Measurements from ENCODE around the gene DNAJB9. TPM values are rescaled to one million over a fixed set of nuclear protein-coding genes. Genes with fewer than 3 reads are reported as not detected.

The DNAJB9 gene
- total RNA-seq, 2 donors from 2014 or later = 26.0 to 55.8 TPM

DNA sequence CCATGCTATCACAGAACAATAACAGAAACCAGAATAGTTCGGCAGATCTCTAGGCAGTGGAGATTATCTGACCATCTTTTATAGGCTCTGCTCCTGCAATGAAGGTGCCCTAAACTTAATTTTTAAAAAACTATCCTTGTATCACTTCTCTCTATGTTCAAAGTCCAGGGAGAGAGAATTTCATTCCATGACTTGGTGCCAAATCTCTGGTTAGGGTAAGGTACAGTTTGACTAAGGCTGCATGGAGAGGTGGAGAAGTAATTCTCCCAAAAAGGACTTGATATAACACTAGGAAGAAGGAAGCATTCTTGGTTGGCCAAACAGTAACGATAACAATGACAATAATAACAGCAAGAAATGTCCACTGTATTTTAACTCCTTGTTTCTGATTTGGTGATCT lies 40.0 kb downstream of the DNAJB9 start:
- TF ChIP-seq, protein P1, sequence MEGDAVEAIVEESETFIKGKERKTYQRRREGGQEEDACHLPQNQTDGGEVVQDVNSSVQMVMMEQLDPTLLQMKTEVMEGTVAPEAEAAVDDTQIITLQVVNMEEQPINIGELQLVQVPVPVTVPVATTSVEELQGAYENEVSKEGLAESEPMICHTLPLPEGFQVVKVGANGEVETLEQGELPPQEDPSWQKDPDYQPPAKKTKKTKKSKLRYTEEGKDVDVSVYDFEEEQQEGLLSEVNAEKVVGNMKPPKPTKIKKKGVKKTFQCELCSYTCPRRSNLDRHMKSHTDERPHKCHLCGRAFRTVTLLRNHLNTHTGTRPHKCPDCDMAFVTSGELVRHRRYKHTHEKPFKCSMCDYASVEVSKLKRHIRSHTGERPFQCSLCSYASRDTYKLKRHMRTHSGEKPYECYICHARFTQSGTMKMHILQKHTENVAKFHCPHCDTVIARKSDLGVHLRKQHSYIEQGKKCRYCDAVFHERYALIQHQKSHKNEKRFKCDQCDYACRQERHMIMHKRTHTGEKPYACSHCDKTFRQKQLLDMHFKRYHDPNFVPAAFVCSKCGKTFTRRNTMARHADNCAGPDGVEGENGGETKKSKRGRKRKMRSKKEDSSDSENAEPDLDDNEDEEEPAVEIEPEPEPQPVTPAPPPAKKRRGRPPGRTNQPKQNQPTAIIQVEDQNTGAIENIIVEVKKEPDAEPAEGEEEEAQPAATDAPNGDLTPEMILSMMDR (IDR thresholded peaks at IDR 0.05) = no peak
- no peak for TF ChIP-seq POLR2A (IDR thresholded peaks at IDR 0.05)
- Histone ChIP-seq H3K4me1 (peaks cover 12% of the 10 kb centered on the region), H3K4me3 (no peak overlapping the region), H3K36me3 (replicated peaks in 1 of 2; ENCODE audit: insufficient read depth in 1 of 2, low read depth in 2 of 2) (no peaks in the 10 kb centered on the region), H3K9me3 (no peaks in the 10 kb centered on the region), H3K27me3 (no peaks in the 10 kb centered on the region), H3K27ac (no peak overlapping the region)
- ATAC-seq (no peak), DNase-seq (no peak)
- intact Hi-C loops (cut with DNase I) = no loop called here
- 55 to 71% methylated on average over 2 of the region's 2 CpGs for WGBS, 2 donors

DNA sequence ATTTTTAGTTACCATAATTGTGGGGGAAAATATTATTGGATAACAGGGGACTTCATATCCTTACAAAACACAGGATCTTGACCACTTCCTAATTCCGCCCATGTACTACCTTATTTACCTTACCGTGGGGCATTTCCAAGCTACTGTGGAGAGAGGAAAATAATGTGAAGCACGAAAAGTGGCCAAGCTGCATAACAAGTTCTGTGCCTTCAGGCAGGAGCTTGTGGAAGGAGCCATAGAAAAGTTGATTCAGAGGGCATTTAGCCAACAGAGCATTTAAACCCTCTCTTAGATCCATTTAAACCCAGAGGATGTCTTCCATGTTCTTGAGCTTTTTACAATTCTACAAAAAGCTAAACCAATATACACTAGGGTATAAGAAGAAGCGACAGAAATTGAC lies 41.6 kb downstream of the DNAJB9 start:
- peaks cover 12% of the 10 kb centered on the region for H3K4me1 ChIP-seq
- intact Hi-C loops (cut with DNase I) = no loop called here

DNA sequence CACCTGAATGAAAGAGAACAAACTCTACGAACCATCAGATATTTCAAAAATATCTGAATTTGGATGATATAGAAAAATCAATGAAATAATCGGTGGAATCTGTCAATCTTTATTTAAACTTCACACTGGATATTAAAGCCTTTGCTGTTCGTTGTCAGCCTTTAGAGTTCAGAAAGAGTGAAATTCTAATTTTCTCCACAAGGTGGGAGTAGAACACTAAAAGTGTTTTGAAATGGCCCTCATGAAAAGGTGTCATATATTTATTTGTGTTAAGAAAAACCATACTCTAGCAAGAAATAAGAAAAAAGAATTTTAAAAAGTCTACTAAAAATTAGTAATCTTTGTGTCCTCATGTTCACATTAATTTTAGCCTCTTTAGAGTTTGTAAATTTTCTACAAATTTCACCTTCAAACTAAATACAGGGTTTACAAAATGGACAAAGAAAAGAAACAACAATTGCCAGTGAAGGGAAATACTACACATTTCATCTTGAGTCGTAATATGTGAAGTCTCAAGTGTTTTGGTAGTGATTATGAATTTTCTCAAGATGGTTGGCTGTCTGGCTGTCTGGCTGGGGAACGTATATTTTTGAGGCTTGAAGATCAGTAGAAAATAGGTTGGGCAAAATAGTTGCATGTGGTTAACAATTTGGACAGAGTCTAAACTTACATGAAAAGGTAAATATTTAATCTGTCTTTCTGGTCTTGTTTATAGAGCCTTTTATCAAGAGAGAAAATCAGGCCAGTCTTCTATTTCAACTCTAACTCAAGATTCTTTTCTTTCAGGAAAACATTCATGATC lies 43.7 kb downstream of the DNAJB9 start:
- no peaks in the 10 kb centered on the region for H3K9me3 ChIP-seq
- intact Hi-C loops (cut with DNase I) = no loop called here
- no peaks in the 10 kb centered on the region for H3K27me3 ChIP-seq
- DNase-seq = no peak
- H3K36me3 ChIP-seq (replicated peaks in 1 of 2; ENCODE audit: insufficient read depth in 1 of 2, low read depth in 2 of 2) = no peaks in the 10 kb centered on the region
- WGBS, 2 donors = 8% methylated on average over 5 of the region's 5 CpGs
- no peak for TF ChIP-seq POLR2A (IDR thresholded peaks at IDR 0.05)
- TF ChIP-seq, protein P1 (IDR thresholded peaks at IDR 0.05) = peak; percentile 52 to 85 (median 79)
- H3K27ac ChIP-seq = peak overlapping the region in 1 of 4 donors; percentile 23
- H3K4me3 ChIP-seq = no peak overlapping the region
- ATAC-seq = peak; percentile 74
- H3K4me1 ChIP-seq = peaks cover 12% of the 10 kb centered on the region

More for the DNA sequence above, 41.6 kb downstream of the DNAJB9 start:
- no peak overlapping the region for H3K4me3 ChIP-seq
- H3K27me3 ChIP-seq = no peaks in the 10 kb centered on the region
- DNase-seq = no peak
- H3K27ac ChIP-seq = no peak overlapping the region
- no peak for ATAC-seq
- H3K36me3 ChIP-seq (replicated peaks in 1 of 2; ENCODE audit: insufficient read depth in 1 of 2, low read depth in 2 of 2) = no peaks in the 10 kb centered on the region
- no peak for TF ChIP-seq POLR2A (IDR thresholded peaks at IDR 0.05)
- TF ChIP-seq, protein P1 (IDR thresholded peaks at IDR 0.05) = no peak
- no peaks in the 10 kb centered on the region for H3K9me3 ChIP-seq
- WGBS, 2 donors = 61 to 64% methylated on average over 4 of the region's 4 CpGs

DNA sequence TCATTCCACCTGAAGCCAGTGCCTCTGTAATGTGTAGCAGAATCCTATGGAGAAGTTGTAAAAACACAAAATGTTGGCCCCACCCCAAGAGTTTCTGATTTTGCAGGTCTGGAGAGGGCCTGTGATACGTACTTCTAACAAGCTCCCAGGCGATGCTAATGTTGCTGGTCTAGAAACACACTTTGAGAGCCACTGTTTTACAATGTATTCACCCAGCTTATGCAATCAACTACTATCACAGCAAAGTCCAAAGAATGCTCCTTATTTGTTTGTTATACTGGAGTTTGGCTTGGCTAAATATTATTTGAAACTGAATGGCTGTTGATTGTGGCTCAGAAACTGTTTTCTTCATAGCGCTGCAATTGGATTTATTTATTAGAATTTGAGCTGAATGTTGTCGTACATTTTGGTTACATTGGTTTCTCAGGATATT lies 44.3 kb downstream of the DNAJB9 start:
- no peak for TF ChIP-seq POLR2A (IDR thresholded peaks at IDR 0.05)
- TF ChIP-seq, protein P1 (IDR thresholded peaks at IDR 0.05) = no peak
- H3K27ac ChIP-seq = no peak overlapping the region
- H3K4me1 ChIP-seq = peaks cover 12% of the 10 kb centered on the region
- intact Hi-C loops (cut with DNase I) = no loop called here
- no peak overlapping the region for H3K4me3 ChIP-seq
- DNase-seq (peak in 2 of 4 donors; percentile 3 to 17), ATAC-seq (no peak)
- 60% methylated on average over 4 of the region's 4 CpGs for WGBS, 2 donors
- no peaks in the 10 kb centered on the region for H3K36me3 ChIP-seq (replicated peaks in 1 of 2; ENCODE audit: insufficient read depth in 1 of 2, low read depth in 2 of 2)
- H3K9me3 ChIP-seq = no peaks in the 10 kb centered on the region
- no peaks in the 10 kb centered on the region for H3K27me3 ChIP-seq

DNA sequence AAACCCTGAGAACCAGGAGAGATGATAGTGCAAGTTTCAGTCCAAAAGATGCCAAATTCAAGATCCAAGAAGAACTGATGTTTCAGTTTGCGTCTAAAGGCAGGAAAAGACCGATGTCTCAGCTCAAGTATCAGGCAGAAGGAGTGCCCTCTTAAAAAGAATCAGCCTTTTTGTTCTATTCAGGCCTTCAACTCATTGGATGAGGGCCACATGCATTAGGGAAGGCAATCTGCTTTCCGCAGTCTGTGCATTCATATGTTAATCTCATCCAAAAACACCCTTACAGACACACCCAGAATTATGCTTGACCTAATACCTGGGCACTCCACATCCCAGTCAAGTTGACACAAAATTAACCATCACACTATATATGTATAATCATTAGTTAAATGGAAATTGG lies 45.2 kb downstream of the DNAJB9 start:
- H3K27me3 ChIP-seq = no peaks in the 10 kb centered on the region
- H3K36me3 ChIP-seq (replicated peaks in 1 of 2; ENCODE audit: insufficient read depth in 1 of 2, low read depth in 2 of 2) = no peaks in the 10 kb centered on the region
- 86 to 94% methylated on average over 3 of the region's 3 CpGs for WGBS, 2 donors
- ATAC-seq = no peak
- H3K4me1 ChIP-seq = peaks cover 12% of the 10 kb centered on the region
- H3K9me3 ChIP-seq = no peaks in the 10 kb centered on the region
- DNase-seq = no peak
- H3K27ac ChIP-seq = no peak overlapping the region
- H3K4me3 ChIP-seq = no peak overlapping the region
- TF ChIP-seq, protein P1 (IDR thresholded peaks at IDR 0.05) = no peak
- no peak for TF ChIP-seq POLR2A (IDR thresholded peaks at IDR 0.05)
- intact Hi-C loops (cut with DNase I) = no loop called here

Data from body of pancreas (tissue), 4 donors.